NCI-H82 treated with DMSO at 0.1 percent for 48 hours (cell line): ENCODE data around the gene WDR35.

ENCODE experiments used
- DNase-seq: peaks from one replicate; lab custom pipeline; 2025; ENCODE audit not compliant: unreplicated experiment; lab: John Stamatoyannopoulos, UW

Gene WDR35

DNA sequence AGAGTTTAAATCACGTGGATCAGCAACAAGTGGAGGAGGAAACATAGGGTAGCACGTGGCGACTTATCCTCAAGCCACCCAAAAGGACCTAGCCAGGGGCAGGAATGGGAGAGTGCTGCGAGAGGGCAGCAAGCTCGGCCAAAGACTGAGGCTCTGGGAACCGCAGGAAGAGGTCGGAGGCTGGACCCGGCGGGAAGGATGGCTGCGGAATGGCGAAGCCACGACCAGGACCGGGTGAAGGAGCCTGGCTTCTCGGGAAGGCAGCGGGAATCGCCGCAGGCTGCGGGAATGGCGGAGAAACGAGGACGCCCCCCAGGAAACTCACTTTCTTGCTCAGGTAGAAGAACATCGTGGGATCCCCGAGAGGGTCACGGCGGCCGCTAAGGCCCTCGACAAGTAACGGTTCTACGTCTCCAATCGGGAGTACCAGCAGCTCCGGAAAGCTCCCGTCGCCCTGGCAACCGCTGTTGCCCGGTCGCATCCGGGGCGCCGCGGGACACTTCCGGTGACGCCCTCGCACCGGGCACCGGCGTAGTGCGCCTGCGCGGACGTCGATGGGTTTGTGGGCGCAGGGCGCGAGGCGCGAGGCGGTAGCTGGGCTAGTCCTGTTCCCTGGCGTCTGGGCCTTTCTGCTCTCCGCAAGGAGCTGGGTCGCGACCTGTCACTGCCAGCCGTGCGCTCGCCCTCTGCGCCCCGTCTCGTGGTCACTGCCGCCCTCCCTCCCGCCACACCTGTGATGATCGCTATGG lies at the start of gene WDR35:
Gene WDR35 (minus strand): TSS at position 439 of the 749 bp plus-strand sequence. CDS start 90 bp downstream, at position 349.
- peak; percentile 38 for DNase-seq

DNA sequence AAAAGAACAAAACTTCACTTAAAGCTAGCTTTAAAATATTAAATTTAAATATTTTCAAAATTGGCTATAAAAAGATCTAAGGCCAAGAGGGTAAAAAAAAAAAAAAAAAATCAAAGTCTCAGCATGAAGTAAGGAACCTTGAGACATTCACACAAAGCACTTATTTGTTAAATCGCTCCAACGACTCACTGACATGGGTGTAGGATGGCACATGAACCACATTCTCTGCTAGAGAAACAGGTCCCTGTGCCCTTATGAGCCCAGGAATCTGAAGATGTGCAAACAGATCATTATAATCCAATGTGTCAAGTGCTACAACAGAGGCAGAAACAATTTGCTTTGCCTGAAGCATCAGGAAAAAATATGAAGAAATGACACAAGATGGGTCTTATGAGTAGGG lies 47.8 kb upstream of the WDR35 start:
- no peak for DNase-seq

- no peak for DNase-seq
Observed at GRCh38 chr2:20035955-20036666, 46.2 kb upstream of the WDR35 start.

- DNase-seq = no peak
Observed at GRCh38 chr2:20034821-20035220, 44.9 kb upstream of the WDR35 start.

DNA sequence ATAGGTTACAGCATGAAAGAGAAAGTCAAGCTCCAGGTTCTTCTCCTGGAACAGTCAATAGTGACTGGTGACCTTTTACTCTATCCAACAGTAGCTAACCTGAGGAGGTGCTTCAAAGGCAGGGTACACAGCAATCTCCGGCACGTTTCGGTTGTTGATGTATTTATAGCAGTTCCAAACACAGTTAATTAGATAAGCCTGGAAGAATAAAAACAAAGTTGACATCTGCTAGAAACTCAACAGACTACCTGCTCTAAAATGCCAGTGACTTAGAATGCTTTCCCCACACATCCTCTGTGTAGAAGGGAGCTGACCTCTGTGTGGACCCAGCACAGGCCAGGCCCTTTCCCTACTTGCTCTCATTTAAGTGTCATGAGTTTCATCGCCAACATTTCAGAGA lies 44.3 kb upstream of the WDR35 start:
- DNase-seq = no peak

- no peak for DNase-seq
Observed at GRCh38 chr2:20033322-20033721, 43.4 kb upstream of the WDR35 start.

DNA sequence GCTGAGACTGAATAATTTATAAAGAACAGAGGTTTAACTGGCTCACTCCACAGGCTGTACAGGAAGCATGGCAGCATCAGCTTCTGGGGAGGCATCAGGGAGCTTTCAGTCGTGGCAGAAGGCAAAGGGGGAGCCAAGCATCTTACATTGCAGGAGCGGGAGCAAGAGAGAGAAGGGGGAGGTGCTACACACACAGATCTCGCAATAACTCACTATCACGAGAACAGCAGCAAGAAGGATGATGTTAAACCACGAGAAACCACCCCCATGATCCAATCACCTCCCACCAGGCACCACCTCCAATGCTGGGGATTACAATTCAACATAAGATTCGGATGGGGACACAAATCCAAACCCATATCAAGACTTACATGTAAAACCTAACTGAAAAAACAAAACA lies 40.3 kb upstream of the WDR35 start:
- DNase-seq = no peak

- no peak for DNase-seq
Observed at GRCh38 chr2:20027705-20028434, 38.0 kb upstream of the WDR35 start.

DNA sequence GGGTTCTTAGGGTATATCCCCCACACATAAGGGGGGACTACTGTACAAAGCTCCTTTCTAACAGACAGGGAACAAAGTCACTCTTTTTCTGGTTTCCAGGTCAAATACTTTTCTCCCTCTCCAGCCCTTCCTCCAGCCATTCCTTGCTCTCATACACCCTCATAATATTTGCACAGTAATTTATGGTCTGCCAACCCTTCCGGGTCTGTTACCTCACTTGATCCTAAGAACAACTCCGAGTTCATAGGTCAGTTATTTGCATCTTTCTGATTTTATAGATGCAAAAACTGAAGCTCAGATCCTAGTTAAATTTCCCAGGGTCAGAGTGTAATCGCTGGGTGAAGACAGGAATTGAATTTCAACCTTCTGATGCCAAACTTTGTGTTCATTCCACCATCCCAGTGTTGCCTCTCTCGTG lies 37.4 kb upstream of the WDR35 start:
- no peak for DNase-seq

DNA sequence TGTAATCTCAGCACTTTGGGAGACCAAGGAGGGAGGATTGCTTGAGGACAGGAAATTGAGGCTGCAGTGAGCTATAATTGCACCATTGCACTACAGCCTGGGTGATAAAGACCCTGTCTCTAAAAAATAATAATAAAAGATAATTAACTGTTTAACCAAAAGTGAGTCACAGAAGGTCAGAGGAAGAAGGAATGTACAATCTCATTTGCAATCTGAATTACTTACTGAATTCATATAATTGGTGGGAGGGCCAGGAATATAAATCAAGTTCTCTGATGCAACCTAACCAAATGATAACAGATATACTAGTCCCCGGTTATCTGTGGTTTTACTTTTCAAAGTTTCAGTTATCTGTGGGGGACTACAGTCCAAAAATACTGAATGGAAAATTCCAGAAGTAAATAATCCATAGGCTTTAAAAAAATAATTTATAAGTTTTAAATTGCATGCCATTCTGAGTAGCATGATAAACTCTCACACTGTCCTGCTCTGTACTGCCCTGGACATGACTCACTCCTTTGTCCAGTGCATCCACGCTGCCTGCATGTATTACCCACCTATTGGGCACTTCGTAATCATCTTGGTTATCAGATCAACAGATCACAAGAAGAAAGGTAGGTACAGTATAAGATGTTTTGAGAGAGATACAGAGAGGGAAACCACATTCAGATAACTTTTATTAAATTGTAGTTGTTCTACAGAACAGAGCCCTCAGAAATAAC lies 35.3 kb upstream of the WDR35 start:
- no peak for DNase-seq

DNA sequence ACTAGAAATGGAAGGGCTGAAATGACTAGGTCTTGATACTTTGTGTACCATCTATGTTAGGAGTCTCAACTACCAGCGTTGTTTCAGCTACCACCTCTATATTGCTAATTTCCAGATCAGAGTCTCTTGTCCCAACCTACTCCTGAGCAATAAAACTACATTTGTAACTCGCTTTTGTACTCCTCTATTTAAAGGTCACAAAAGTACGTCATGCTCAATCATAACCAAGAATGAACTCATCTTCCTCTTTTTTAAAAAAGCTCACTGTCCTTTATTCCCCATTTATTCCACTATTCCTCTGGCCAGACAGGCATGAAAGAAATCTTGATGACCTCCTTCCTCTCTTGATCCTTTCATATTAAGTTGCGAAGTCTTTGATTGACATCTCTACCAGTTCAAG lies 33.8 kb upstream of the WDR35 start:
- DNase-seq = no peak

DNA sequence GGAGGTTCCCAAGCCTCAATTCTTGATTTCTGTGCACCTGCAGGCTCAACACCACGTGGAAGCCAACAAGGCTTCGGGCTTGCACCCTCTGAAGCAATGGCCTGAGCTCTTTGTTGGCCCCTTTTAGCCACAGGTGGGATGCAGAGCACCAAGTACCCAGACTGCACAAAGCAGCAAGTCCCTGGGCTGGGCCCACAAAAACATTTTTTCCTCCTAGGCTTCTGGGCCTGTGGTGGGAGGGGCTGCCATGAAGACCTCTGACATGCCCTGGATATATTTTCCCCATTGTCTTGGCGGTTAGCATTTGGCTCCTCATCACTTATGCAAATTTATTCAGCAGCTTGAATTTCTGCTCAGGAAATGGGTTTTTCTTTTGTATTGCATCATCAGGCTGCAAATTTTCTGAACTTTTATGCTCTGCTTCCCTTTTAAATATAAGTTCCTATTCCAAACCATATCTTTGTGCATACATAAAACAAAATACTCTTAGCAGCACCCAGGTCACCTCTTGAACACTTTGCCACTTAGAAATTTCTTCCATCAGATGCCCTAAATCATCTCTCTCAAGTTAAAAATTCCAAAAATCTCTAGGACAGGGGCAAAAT lies 31.6 kb upstream of the WDR35 start:
- no peak for DNase-seq

- DNase-seq = no peak
Observed at GRCh38 chr2:20019747-20020146, 29.8 kb upstream of the WDR35 start.

- no peak for DNase-seq
Observed at GRCh38 chr2:20018601-20019152, 28.8 kb upstream of the WDR35 start.

DNA sequence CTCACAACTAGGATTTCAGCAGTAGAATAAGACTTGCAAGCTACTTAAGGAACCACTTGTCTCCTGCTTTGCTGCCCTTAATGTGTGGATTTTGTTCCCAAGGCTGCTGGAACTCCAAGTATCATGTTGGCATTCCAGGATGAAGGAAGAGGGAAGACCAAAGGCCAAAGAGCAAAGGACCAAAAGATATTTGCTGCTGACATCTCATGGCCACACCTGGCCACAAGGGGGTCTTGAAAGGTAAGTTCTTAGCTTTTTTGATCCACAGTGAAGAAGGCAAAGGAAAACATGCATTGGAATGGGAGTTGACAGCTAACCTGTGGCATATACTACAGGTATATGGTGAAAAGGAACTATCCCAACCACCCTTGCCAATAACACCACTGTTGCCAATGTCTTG lies 26.4 kb upstream of the WDR35 start:
- no peak for DNase-seq

DNA sequence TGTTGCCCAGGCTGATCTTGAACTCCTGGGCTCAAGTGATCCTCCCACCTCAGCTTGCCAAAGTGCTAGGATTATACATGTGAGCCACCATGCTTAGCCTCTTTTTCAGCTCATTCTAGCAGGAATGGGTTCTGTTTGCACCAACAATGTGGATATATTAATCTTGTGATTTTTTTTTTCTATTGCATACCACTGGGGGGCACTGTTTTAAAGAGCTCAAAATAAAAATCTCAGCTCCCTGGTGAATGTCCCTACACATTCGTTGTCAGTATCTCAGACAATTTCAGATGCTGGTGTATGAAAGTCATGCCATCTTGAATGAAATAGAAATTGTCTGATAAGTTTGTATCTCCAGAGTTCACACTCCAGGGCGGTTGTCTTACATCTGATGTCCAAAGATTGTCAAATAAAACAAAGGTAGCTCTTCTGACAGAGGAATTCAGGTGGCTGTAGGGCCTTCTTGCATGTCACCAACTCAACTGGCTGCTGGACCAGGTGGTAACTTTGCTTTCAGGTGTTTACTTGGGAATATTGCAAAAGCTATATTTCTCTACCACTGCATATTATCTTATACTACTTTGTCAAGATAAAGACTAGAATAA lies 25.7 kb upstream of the WDR35 start:
- DNase-seq = peak; percentile 18

DNA sequence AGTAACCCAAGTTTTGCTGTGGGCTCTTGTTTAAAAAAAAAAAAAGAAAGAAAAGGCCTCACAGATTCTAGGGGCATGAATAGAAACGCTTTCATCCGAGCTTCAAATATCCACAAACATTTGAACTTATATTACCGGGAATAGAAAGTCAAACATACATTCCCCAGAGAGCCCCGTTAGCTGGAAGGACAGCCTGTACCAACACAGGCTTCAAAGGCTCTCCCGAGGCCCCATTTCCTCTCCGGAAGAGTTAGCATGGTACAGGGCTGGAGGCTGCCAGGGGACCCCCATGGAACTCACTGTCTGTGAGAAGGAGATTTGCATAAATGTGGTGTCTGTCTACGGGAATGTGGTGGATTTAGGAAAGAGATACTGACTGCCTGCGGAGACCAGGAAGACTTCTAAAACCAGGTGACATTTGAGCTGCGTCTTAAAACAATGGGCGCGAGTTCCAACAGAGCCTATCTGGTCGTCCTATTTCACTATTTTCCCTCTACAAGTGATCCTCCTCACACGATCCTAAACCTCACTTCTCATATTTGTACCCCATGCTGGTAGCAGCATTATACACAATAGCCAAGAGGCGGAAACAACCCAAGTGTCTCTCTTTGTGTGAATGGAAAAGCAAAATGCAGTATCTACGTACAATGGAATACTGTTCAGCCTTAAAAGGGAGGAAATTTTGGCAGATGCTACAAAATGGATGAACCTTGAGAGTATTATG lies 23.4 kb upstream of the WDR35 start:
- DNase-seq = no peak

- DNase-seq = no peak
Observed at GRCh38 chr2:20012282-20013125, 22.6 kb upstream of the WDR35 start, which contains the start of gene MATN3. Gene MATN3 (minus strand): TSS chr2:20012668. CDS start chr2:20012631, 37 bp downstream.

DNA sequence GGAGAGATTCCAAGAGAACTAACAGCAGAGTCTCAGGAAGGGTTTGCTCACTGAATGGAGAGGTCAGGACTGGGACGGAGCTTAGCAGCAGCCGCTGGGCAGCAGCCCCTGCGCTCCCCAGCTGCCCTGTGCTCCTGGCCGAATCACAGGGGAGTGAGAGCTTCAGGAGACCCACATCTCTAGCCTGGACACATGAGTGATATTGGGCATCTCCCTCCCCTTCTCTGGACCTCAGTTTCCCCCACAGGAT lies 22.1 kb upstream of the WDR35 start:
- no peak for DNase-seq
